Fibroblast of lung (primary cell): ENCODE data around the gene TBC1D5.

Experiments
- EZH2 ChIP-seq: IDR thresholded peaks from 2 replicates; pipeline ENCODE4 v1.5.1; 2012; ENCODE audit warnings: low read length, control low read depth, mild to moderate bottlenecking; ENCODE audit errors: missing control alignments
- TF ChIP-seq, protein P1 (sequence below), 2 donors: IDR thresholded peaks in 1 of 2; conservative IDR thresholded peaks in 1 of 2; 1 replicate in 1 of 2; 2 replicates in 1 of 2; pipeline ENCODE4 v1.5.1; 2011 to 2012; ENCODE audit warnings: low read length in 2 of 2, control low read depth in 1 of 2, inconsistent platforms in 1 of 2, low read depth in 1 of 2, mild to moderate bottlenecking in 1 of 2

DNA sequence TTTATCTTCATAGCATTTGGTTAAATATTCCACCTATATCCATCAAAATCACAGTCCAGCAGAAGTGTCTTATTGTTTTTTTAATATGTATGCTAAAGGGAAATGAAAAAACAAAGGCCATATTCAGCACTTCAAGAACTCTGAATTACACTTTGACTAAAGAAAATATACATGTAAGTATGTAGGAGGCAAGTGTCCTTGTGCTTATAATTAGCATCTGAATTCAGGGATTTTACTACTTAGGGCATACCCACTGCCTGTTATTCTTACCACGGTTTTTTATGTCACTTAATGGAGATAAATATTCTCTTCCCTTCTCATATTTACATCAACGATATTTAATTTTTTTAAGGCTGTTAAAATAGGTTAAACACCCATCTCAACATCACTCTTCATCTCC lies 117.3 kb downstream of the TBC1D5 start:
- TF ChIP-seq, protein P1, sequence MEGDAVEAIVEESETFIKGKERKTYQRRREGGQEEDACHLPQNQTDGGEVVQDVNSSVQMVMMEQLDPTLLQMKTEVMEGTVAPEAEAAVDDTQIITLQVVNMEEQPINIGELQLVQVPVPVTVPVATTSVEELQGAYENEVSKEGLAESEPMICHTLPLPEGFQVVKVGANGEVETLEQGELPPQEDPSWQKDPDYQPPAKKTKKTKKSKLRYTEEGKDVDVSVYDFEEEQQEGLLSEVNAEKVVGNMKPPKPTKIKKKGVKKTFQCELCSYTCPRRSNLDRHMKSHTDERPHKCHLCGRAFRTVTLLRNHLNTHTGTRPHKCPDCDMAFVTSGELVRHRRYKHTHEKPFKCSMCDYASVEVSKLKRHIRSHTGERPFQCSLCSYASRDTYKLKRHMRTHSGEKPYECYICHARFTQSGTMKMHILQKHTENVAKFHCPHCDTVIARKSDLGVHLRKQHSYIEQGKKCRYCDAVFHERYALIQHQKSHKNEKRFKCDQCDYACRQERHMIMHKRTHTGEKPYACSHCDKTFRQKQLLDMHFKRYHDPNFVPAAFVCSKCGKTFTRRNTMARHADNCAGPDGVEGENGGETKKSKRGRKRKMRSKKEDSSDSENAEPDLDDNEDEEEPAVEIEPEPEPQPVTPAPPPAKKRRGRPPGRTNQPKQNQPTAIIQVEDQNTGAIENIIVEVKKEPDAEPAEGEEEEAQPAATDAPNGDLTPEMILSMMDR (conservative IDR thresholded peaks at IDR 0.05 in 1 of 2, IDR thresholded peaks at IDR 0.05 in 1 of 2; ENCODE audit: low read depth in 1 of 2, low read length in 2 of 2): no peak
- no peak for TF ChIP-seq EZH2
